Cardiac fibroblast (primary cell): ENCODE data around the gene LAPTM5.

ENCODE experiments used
- DNase-seq, 2 donors: peaks; one replicate each; pipeline versions ENCODE4 v3.0.0 to v3.0.0-alpha.2; 2010; ENCODE audit warnings: low read depth in 2 of 2
- H3K4me3 ChIP-seq, 2 donors: replicated peaks in 1 of 2; 1 replicate in 1 of 2; 2 replicates in 1 of 2; pipeline ENCODE4 v1.5.1; 2011; ENCODE audit warnings: low read depth in 2 of 2, low read length in 2 of 2, mild to moderate bottlenecking in 2 of 2, moderate library complexity in 1 of 2
- CTCF ChIP-seq: IDR thresholded peaks from one replicate; pipeline ENCODE4 v1.5.1; 2011; ENCODE audit warnings: low read depth, mild to moderate bottlenecking, low read length, inconsistent platforms

Gene LAPTM5

GRCh38 chr1:30684881-30685795 is 72.4 kb downstream of the LAPTM5 start:
- no peak overlapping the region for H3K4me3 ChIP-seq
- no peak for DNase-seq
- no peak for TF ChIP-seq CTCF

GRCh38 chr1:30684259-30684658 is 73.3 kb downstream of the LAPTM5 start:
- no peak for DNase-seq

GRCh38 chr1:30683699-30684098 is 73.9 kb downstream of the LAPTM5 start:
- no peak for TF ChIP-seq CTCF
- no peak for DNase-seq
- H3K4me3 ChIP-seq: no peak overlapping the region

More at GRCh38 chr1:30684259-30684658, 73.3 kb downstream of the LAPTM5 start:
- TF ChIP-seq CTCF: no peak
- H3K4me3 ChIP-seq: no peak overlapping the region
